ENCODE data around the gene FMO4. TPM values are rescaled to one million over a fixed set of nuclear protein-coding genes. Genes with fewer than 3 reads are reported as not detected.

Gene FMO4
- total and polyA plus RNA-seq, 2 donors (not counting 3 experiments of a cell fraction or from before 2014, with no cell fraction given), result 0.25 to 0.33 TPM

GRCh38 chr1:171352554-171352953 lies 38.6 kb downstream of the FMO4 start:
- H3K9ac ChIP-seq (replicated peaks; ENCODE audit: extremely low read depth, insufficient read depth, low read length), result no peak overlapping the region
- TF ChIP-seq FOS (IDR thresholded peaks at IDR 0.05; ENCODE audit: borderline replicate concordance, insufficient read depth, low read length) (no peak), MAX (IDR thresholded peaks at IDR 0.05; ENCODE audit: insufficient read depth, insufficient read length) (no peak), GATA2 (IDR thresholded peaks at IDR 0.05; ENCODE audit: insufficient read depth, insufficient read length, low read depth, low read length) (no peak), CTCF (IDR thresholded peaks at IDR 0.05; ENCODE audit: extremely low read depth in 1 of 2, insufficient read depth in 1 of 2, low read depth in 1 of 2, low read length in 2 of 2) (no peak), POLR2A (IDR thresholded peaks at IDR 0.05; ENCODE audit: low read depth, low read length) (no peak), JUN (IDR thresholded peaks at IDR 0.05; ENCODE audit: borderline replicate concordance, insufficient read depth, insufficient read length, low read depth) (no peak), POLR2AphosphoS5 (IDR thresholded peaks at IDR 0.05; ENCODE audit: insufficient read depth, low read depth, low read length) (no peak), EZH2 (IDR thresholded peaks at IDR 0.05; ENCODE audit: borderline replicate concordance, low read depth, low read length, severe bottlenecking) (no peak), MYC (IDR thresholded peaks at IDR 0.05; ENCODE audit: low read depth, low read length) (no peak)
- H3K4me1 ChIP-seq (ENCODE audit: control insufficient read depth, extremely low read depth, insufficient read depth, low read length), result no peaks in the 10 kb centered on the region
- H3K27me3 ChIP-seq (ENCODE audit: control insufficient read depth in 2 of 2, insufficient read depth in 2 of 2, low read length in 2 of 2), result no peaks in the 10 kb centered on the region
- DNase-seq (ENCODE audit: low read depth, low spot score) (no peak), FAIRE-seq (no peak)
- intact Hi-C loops (cut with micrococcal nuclease), result no loop called here
- no peak overlapping the region for H3K4me3 ChIP-seq (replicated peaks in 1 of 3; ENCODE audit: insufficient read depth in 1 of 3, low read depth in 1 of 3, low read length in 3 of 3)
- H3K9me1 ChIP-seq (replicated peaks; ENCODE audit: control insufficient read depth, extremely low read depth, insufficient read depth, low read length), result no peaks in the 10 kb centered on the region
- H3K36me3 ChIP-seq (ENCODE audit: control insufficient read depth in 2 of 2, extremely low read depth in 1 of 2, insufficient read depth in 2 of 2, low read length in 2 of 2), result no peaks in the 10 kb centered on the region
- ChIA-PET CTCF (interaction anchor here (1.1 to 1.5 kb wide), 2 partner anchors 39 to 107 kb away, joined by 4 to 5 read pairs; partner anchors contain the start of gene FMO4), POLR2A (no interaction called here)
- H3K79me2 ChIP-seq (ENCODE audit: control insufficient read depth, insufficient read depth, low read length), result no peaks in the 10 kb centered on the region
- H3K9me3 ChIP-seq (replicated peaks; ENCODE audit: control insufficient read depth, insufficient read depth, low read length), result no peaks in the 10 kb centered on the region
- BruUV-seq (replicated peaks), result no TSS peak
- no peak overlapping the region for H2AFZ ChIP-seq (ENCODE audit: low read depth, low read length)
- no peaks in the 10 kb centered on the region for H4K20me1 ChIP-seq (replicated peaks; ENCODE audit: control insufficient read depth, extremely low read depth, insufficient read depth, low read length)
- no peak overlapping the region for H3K4me2 ChIP-seq (ENCODE audit: insufficient read depth, low read length)
- H3K27ac ChIP-seq (ENCODE audit: insufficient read depth, low read depth, low read length), result no peak overlapping the region
- dilution Hi-C loops (cut with MboI; ENCODE audit: extremely low pct_ligation_motif_present, low sequenced_read_pairs), result no loop called here
